Activated CD4-positive, alpha-beta T cell treated with anti-CD3 and anti-CD28 coated beads, Interleukin-2, amount 50 U/mL, for 4 hours (primary cell): ENCODE measurements around the gene RNF217.
"Not testable (repeated sequence)": the region's sequence is repeated elsewhere in the genome, so short reads cannot be mapped to it uniquely, and the experiment has no call there.

ENCODE experiments used
- DNase-seq, 2 experiments: peaks; one replicate each; pipeline ENCODE4 v3.0.0-alpha.2; 2020

The RNF217 gene

GRCh38 chr6:125102891-125103290, 140.7 kb downstream of the RNF217 start:
- DNase-seq = no peak

- DNase-seq = no peak
These were observed 142.2 kb downstream of the RNF217 start for GRCh38 chr6:125104425-125104824.

- no peak for DNase-seq
These were observed 144.8 kb downstream of the RNF217 start for GRCh38 chr6:125107048-125107447.

- DNase-seq = no peak
These were observed 145.7 kb downstream of the RNF217 start for GRCh38 chr6:125107896-125108295.

- DNase-seq = no peak
These were observed 147.8 kb downstream of the RNF217 start for GRCh38 chr6:125110056-125110455.

- DNase-seq = no peak
These were observed 149.2 kb downstream of the RNF217 start for GRCh38 chr6:125111219-125111983.

- DNase-seq = no peak
These were observed 150.7 kb downstream of the RNF217 start for GRCh38 chr6:125112934-125113333.

GRCh38 chr6:125114248-125114858, 152.1 kb downstream of the RNF217 start:
- DNase-seq = peak; percentile 20 to 35

GRCh38 chr6:125116170-125116569, 153.9 kb downstream of the RNF217 start:
- DNase-seq = no peak

- DNase-seq = no peak
These were observed 154.5 kb downstream of the RNF217 start for GRCh38 chr6:125116710-125117109.

GRCh38 chr6:125117818-125118217, 155.6 kb downstream of the RNF217 start:
- DNase-seq = no peak

GRCh38 chr6:125120054-125120590, 157.9 kb downstream of the RNF217 start:
- no peak for DNase-seq

GRCh38 chr6:125121894-125122293, 159.7 kb downstream of the RNF217 start:
- DNase-seq = no peak

GRCh38 chr6:125123051-125123450, 160.8 kb downstream of the RNF217 start:
- no peak for DNase-seq

GRCh38 chr6:125123468-125124048, 161.3 kb downstream of the RNF217 start:
- no peak for DNase-seq

- no peak for DNase-seq
These were observed 161.9 kb downstream of the RNF217 start for GRCh38 chr6:125124049-125124669.

GRCh38 chr6:125125856-125126255, 163.6 kb downstream of the RNF217 start:
- DNase-seq = not testable (repeated sequence)

- DNase-seq = no peak
These were observed 167.1 kb downstream of the RNF217 start for GRCh38 chr6:125129354-125129753.

GRCh38 chr6:125132058-125132457, 169.8 kb downstream of the RNF217 start:
- DNase-seq = no peak

GRCh38 chr6:125136378-125136777, 174.1 kb downstream of the RNF217 start:
- DNase-seq = no peak

GRCh38 chr6:125138083-125138482, 175.8 kb downstream of the RNF217 start:
- DNase-seq = no peak

- no peak for DNase-seq
These were observed 178.6 kb downstream of the RNF217 start for GRCh38 chr6:125140808-125141207.
